HG03280 (cell line): ENCODE data around the gene LRRC19.

Source experiments
- ATAC-seq: cut with Tn5 transposase; IDR thresholded peaks from one replicate; pipeline ENCODE4 v1.9.1; 2021; ENCODE audit warnings: mild to moderate bottlenecking, moderate library complexity; ENCODE audit not compliant: unreplicated experiment

LRRC19 gene

DNA sequence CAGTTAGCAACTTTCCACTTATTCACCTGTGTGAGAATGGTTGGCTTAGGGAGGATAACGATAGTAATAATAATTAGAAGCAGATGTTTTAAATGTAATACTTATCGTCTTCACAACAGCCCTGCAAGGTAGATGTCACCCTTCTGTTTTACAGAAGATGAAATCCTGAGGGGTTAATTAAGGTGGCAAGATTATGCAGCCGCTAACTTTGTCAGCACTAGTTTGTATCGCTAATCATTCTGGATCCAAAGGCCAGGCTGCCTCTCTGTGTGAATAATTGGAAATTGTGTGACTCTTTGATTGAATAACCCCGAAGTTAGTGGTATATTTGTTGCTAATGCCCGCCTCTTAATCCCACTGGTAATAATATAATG lies 48.6 kb downstream of the LRRC19 start:
- ATAC-seq = peak; percentile 4

DNA sequence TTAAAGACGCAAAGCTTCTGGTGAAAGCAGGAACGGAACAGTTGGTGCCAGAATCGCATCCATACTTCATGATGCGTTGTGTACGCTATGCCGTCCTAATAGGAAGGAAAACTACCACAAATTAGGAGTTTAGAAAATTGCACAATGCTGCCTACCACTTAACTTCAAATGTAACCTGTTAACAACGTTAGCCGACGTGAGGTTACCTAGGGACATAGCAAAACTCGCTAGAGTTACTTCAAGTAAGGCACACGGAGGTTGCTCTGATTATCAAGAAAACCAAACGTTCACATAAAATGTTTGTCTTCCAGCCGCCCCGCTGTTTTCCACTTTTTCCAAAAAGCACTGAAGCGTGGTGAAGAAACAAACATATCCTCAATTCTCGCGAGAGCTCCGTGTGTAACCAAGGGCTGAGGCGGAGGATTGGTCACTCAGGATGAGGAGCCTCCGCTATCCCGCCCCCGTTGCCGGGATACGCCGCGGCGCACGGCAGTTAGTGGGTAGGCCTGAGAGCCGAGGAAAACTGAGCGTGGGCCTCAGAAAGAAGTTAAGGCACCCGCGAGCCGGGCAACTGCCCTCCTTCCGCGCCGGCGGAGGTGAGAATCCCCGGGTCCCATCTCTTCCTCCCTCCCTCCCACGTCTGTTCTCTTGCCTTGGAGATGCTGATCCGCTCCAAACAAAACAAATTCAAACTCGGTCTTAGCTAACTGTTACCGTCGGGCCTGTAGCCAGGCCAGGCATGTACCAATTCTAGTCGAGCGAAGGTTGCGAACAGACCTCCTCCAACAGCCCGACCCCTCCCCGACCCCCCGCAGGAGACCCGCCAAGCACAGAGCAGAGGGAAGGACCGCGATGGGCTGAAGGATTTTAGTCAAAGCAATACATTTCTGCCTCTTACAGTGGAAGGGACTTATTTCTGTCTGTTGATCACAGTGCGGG lies 49.3 kb downstream of the LRRC19 start, which contains the start of gene IFT74:
TSS of gene IFT74 (plus strand) at position 492 of the 939 bp plus-strand sequence. CDS start 5,556 bp downstream, outside the sequence.
- peak; percentile 99 for ATAC-seq

DNA sequence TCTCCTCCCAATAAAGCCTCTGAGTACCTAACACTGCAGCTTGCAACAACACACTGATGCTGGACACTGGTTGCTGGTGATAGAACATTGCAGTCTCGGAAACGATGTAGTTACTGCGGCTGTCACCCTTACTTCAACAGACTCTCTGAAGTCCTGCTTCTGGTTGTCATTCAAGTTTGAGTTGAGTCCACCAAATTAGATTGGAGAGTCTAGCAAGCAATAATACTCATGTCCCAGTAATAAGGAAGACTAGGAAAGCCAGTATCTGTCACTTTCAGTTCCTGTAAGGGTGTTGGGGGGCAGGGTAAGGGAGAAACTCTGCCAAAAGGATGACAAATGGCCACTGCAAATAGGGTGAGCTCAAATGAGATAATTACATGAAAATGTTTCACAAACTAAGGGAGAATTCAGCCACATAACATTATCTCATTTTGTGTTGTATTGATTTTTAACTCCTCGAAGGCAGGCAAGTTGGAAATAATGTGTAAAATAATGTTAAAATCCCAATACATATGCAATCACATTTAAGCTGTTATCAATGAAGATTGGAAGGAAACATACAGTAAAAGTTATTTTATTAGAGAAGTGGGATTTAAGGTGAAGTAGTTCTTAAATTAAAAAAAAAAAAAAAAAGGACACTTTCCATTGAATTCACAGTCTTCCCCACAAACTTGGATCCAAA lies 50.1 kb downstream of the LRRC19 start:
- no peak for ATAC-seq

DNA sequence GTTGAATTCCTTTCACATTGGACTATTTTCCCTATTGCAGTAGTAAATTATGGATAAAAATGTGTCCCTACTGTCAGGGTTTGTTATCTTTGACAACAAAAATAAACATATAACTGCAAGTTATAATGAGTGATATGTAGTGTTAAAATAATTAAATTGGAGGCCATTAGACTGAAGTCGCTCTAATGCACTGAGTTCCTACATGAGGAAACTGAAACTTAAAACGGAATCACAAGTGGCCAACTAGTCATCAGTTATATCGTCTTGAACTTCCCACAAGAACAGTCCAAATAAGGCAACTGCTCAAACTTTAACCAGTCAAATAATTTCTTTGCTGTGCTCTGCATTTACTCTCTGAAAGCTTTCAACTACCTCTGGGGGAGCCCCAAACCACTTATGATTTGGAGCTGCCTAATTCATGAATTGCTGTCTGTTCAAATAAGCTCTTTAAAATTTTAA lies 51.4 kb downstream of the LRRC19 start:
- no peak for ATAC-seq

DNA sequence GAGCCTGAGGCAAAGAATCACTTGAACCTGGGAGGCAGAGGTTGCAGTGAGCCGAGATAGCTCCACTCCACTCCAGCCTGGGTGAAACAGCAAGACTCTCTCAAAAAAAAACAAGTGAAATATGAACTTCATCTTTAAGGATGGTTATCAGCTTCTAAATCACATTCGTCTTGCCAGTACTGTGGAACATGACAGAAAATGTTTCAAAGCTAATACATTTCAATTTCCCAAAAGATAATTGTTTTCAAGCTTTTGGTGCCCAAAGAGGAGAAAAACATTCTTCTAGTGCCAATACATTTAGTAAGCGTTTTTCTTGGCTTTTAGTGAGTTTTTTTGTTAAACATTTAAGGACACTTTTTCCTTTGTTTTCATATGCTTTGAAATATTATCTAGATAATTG lies 53.7 kb downstream of the LRRC19 start:
- ATAC-seq = no peak

DNA sequence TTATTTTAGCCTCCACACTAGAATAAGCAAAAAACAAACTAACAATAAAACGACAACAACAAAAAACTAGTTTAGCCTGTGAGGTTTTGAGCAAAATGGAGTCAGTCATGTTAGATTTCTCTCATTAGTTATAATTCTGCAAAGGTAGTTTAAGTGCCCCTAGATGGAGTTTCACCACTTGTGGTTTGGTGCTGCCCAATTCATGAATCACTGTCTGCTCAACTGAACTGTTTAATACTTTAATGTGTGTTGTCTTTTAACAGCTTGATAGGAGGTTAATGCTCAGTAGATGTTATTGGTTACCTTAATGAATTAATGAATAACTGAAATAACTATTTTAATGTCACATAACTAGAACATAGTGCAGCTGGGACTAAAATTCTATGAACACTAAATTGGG lies 55.0 kb downstream of the LRRC19 start:
- no peak for ATAC-seq

DNA sequence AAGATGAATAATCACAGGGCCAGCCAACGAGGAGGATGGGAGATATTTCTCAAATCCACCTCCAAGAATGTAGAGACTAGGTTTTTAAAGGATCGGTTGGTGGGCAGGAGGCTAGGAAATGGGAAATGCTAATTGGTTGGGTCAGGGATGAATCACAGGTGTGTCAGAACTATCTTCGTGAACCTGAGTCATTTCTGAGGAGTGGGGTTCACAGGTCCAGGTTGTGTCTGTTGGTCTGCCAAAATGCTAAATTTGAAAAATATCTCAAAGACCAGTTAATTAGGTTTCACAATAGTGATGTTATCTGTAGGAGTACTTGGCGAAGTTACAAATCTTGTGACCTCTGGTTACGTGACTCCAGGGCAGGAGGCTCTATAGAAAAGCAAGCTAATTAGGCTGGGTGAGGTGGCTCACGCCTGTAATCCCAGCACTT lies 55.8 kb downstream of the LRRC19 start:
- ATAC-seq = no peak

DNA sequence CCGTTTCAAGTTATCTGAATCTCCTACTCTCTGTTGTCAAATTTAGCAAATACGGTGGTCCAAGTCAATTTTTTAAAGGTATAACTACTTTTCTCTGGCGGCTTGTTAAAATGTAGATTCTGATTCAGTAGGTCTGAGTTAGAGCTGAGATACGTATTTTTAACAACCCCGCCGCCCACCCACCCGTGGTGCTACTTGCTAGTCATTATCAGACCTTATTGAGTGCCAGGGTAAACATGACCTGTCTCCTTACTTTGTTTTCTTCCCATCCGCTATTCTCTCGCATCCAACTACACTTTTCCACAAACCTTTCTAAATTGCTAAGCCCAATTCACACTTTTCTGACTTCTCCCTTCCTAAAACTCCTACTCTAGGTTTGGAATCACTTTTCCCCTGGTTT lies 57.7 kb downstream of the LRRC19 start:
- no peak for ATAC-seq

DNA sequence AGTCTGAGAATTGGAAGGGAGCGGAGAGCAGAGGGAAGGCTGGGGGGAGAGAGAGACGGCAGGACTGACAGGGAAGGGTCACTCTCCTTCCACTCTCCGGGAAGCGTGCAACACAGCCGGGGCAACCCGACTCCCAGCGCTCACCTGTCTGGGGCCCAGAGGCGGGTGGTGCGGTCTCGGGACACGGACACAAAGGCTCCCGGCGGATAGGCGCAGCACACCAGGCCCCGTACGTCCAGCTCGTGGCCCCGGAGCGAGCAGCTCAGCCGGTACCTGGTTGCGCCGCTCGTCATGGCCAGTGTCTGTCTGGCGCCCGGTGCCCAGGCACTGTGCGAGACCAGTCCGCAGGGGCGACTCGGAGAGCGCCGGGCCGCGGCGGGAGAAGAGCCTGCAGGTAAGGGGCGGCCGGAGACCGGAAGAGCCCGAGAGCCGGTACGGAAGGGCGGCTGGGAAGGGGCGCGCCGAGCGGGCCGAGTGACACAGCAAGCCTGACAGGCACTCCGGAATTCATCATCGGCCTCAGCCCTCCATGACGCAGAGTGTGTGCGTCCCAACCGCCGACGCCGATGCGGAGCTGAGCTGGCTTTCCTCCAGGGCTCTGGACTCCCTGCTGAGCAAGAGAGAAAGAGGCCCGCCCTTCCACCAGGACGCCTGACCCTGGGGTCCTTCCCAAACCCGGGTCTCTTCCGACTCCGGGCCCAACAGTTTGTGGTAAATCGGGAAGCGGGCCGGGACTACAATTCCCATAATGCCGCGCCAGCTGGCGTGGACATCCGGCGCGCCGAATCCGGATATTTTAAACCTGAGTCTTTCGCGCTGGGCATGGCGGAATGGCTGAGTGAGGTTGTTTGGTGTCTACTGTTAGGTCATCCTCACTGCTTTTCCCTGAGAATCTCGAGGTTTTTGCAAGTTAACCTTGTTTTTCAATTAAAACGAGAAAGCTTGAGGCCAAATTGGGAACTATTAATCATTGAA lies 58.4 kb downstream of the LRRC19 start, which contains the start of gene PLAA:
TSS of gene PLAA (minus strand) at position 490 of the 975 bp plus-strand sequence. CDS start at position 293, 197 bp downstream.
- peak; percentile 98 for ATAC-seq

DNA sequence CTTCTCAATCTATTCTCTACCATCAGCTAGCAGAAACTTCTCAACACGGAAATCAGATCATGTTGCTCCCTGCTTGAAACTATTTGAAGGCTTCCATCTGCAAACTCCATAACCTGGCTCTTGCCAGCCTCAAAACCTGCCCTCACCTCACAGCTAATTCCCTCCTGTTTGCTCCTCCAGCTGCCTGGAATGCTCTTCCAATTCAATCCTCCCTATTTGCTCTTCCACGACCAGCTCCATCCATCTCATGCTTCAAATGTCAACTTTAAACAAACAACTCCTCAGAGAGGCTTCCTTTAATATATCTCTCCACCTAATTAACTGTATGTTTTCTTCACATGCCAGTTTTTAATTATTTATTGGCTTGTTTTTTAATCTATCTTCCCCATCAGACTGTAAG lies 59.9 kb downstream of the LRRC19 start:
- no peak for ATAC-seq
